Activated T-cell treated with anti-CD3 and anti-CD28 coated beads for 24 hours (primary cell): Measurements from ENCODE around the gene MIER1.
A peak's percentile ranks its signal among the peaks of the same experiment; 100 is the strongest.
"Not testable (repeated sequence)": the region's sequence is repeated elsewhere in the genome, so short reads cannot be mapped to it uniquely, and the experiment has no call there.

ENCODE experiments used
- DNase-seq: peaks from one replicate; pipeline ENCODE4 v3.0.0-alpha.2; 2020; ENCODE audit warnings: low read depth

Gene MIER1

GRCh38 chr1:66924756-66925557 is at the start of gene MIER1, which contains the start of gene DNAI4:
TSS of gene MIER1 (plus strand) at chr1:66924990. CDS start at chr1:66925029, 39 bp downstream.
TSS of gene DNAI4 (minus strand) at chr1:66924856. CDS start at chr1:66924831, 25 bp downstream.
- peak; percentile 95 for DNase-seq

GRCh38 chr1:66876664-66877063 is 48.1 kb upstream of the MIER1 start:
- no peak for DNase-seq

DNA sequence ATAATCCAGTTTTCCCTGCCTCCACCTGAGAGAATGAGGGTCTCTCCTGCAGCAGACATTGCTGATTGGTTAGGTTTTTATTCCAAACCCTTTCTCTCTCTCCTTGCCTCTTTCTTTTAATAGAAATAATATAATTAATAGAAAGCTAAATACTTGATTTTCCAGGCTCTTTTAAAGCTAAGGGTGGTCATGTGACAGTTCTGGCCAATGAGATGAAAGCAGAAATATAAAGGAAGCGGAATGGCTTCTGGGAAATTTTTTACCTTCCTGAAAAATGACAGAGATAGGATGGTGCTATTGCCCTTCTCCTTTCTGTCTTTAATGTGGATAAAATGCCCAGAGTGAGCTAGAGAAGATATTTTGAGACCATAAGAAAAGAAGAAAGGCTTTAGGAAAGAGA is 35.8 kb upstream of the MIER1 start:
- no peak for DNase-seq

DNA sequence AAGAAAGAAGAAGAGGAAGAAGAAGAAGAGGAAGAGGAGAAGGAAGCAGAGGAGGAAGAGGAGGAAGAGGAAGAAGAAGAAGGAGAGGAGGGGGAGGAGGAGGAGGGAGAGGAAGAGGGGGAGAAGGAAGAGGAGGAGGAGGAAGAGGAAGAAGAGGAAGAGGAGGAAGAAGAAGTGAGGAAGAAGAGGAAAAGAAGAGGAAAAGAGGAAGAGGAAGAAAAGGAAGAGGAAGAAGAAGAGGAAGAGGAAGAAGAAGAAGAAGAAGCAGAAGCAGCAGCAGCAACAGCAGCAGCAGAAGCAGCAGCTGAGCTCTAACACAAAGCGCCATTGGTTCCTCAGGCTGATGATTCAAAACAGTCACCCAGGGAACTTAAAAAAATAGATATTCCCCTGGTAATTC is 34.2 kb upstream of the MIER1 start:
- no peak for DNase-seq

DNA sequence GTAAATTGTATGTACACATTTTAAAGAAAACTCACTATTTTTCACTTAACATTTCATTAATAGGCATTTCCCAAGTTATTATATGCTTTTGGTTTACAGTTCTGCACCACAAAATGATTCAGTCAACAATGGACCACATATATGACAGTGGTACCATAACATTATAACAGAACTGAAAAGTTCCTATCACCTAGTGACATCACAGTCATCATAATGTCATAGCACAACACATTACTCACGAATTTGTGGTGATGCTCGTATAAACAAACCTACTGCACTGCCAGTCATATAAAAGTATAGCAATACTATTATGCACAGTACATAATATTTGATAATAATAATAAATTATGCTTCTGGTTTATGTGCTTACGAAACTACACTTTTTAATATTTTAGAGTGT is 31.1 kb upstream of the MIER1 start:
- no peak for DNase-seq

DNA sequence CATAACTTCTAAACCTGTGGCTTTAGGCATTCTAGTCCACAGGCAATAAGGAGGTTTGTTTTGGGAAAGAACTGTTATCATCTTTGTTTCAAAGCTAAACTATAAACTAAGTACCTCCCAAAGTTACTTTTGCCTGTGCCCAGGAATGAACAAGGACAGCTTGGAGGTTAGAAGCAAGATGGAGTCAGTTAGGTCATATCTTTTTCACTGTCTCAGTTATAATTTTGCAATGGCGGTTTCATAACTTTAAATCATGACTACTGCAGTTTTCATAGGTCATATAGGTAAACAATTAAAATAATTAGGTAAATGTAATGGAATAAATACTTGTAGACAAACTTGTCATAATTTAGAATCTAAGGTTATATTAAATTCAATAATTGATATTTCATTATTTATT is 9.6 kb upstream of the MIER1 start:
- not testable (repeated sequence) for DNase-seq

- DNase-seq: no peak
Measured at GRCh38 chr1:66916320-66916719, 8.5 kb upstream of the MIER1 start.

GRCh38 chr1:66917476-66917875 is 7.3 kb upstream of the MIER1 start:
- no peak for DNase-seq

GRCh38 chr1:66919063-66919462 is 5.7 kb upstream of the MIER1 start:
- DNase-seq: no peak

DNA sequence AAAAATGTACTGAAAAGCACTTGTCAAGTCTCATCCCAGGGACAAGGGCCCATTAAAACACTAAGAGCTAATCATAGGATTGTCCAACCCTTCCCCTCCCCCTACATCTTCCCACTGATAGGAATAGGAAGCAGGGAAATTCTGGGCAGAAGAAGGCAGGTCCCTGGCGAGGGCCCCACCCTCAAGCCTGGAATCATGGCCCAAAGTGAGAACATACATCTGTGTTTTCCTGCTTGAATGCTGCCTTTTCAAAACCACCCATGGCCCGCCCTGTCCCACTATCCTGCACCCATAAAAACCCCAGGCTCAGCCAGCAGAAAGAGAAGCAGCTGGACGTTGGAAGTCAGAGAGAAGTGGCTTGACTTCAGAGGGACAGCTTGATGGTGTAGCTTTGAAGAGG is 5.0 kb upstream of the MIER1 start:
- no peak for DNase-seq

DNA sequence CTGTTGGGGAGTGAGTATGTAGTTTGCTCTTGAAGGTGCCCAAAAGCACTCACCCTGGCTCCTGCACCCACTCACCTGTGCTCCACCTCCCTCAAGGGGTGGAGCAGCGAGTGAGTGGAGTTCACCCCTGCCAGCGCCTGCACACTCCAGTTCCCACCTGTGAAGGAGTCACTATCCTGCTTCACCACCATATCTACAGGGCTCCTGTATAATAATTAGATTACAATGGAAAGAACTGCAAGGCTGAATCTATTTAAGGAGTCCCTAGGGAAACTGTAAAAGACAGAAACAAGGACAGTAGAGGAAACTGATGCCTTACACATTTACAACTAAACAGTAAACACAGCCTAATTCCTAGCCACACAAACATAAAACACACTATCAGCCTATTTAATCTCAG is 4.2 kb upstream of the MIER1 start:
- no peak for DNase-seq

DNA sequence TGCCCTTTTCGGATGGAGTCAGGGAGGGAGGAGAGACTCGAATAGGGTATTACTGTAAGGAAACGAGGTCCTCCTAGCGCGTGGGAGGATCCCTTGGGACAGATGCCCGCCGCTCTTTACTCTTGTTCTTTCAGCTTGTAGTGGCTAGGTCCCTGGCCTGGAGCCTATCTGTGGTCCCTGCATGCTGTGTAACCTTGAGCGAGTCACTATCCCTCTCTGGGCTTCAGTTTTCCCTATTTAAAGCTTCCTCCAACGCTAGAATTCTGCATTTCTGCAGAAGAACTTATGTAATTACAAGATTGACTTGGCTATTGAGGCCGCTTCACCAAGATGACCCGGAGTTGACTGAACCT is 744 bp downstream of the MIER1 start:
- no peak for DNase-seq

DNA sequence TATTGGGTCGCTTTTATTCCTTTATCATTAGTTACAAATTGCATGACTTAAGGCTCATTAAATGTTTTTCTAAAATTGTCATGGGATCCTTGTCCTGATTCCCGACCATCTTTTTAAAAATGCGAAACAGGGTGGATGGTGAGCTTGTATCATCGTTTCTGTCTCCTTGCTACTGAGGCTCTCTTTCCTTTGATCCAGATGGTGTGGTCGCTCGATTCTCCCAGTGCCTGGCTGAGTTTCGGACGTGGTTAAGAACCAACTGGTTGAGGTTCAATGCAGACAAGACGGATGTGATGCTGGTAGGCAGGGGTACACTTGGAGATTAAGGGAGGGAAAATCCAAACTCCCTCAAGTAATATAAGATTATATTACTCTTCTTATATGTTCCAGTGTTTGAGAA is 1.2 kb downstream of the MIER1 start:
- no peak for DNase-seq

GRCh38 chr1:66927528-66927927 is 2.7 kb downstream of the MIER1 start:
- DNase-seq: no peak

GRCh38 chr1:66929146-66929688 is 4.4 kb downstream of the MIER1 start:
- DNase-seq: no peak

DNA sequence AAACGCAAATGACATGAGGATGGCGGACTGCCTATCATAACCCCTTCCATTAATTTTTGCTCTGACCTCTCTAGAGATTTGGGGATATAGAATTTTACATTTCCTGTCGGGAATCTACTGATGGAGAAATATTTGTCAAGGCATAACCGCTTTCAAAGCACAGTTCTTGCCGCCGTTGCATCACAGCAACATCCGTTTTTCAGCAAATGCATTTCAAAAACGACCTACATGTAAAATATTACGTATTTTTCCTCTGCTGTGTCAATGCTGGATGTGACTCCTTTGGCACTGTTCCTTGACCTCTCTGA is 4.9 kb downstream of the MIER1 start:
- no peak for DNase-seq

DNA sequence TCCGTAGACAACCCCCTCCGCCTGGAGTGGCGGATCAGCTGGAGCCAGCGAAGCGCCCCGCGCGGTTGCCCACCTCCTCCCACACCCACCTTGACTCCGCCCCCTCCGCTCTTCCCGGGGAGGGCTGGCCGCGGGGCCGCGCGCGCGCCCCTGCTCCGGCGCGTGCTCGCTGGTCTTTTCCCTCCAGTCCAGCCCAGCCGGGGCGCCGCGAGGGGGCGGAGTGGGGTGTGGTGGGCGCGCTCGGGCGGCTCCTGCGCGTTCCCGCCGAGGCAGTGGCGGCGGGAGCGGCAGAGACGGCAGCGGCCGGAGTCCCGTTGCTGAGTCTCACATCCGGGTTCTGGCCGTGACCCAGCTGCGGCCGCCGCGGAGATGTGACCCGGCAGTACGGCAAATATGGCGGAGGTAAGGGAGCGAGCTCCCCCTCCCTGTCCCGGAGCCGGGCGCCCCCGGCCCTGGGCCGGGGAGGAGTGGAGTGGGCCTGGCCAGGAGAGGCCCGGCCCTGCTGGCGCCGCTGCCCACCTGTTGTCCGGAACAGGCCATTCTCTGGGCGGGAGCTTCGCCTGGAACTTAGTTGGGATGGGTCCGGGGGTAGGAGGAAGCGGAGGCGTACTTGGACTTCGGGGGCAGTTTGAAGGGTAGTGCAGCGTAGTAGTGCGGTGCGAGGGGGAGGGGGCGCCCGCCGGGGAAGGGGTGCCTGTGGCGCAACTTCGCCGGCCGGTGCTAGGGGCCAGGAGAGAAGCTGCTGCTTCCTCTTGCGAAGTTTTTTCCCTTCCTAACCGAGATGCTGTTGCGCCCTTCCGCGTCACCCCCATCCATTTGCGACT is 5.4 kb downstream of the MIER1 start:
- peak; percentile 90 for DNase-seq

DNA sequence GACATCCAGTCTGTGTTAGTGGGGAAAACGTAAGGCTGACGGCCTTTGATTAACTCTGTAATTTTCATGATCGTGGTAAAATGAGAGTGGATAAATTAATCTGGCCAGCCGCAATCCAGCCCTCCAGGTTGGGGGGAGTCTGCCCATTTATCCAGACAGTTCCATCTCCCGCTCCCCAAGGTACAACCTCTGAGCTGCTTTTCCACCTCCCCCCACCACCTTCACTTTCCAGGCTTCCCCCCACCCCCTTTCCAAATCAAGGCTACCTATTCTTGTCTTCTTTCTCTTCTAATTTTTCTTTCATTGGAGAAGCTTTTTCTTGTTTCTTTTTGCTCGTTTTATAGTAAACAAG is 6.0 kb downstream of the MIER1 start:
- DNase-seq: no peak

GRCh38 chr1:66931590-66931989 is 6.8 kb downstream of the MIER1 start:
- no peak for DNase-seq

DNA sequence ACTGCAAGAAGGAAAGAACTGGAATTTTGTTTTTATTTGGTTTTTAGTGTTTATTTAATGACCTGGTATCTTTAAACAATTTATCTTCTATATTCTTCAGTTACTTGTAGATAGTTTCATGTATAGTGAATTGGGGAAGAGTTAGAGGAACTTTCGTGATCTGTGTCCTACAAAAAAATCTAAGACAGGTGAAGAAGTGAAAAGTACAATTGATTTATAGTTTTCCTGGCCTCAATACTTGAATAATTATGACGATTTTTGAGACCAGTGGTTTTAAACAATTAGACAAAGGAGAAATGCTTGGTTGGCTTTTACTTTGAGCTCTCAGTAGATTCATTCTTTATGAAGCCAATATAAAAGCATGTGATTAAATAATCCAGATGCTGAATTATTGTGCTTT is 7.5 kb downstream of the MIER1 start:
- no peak for DNase-seq

DNA sequence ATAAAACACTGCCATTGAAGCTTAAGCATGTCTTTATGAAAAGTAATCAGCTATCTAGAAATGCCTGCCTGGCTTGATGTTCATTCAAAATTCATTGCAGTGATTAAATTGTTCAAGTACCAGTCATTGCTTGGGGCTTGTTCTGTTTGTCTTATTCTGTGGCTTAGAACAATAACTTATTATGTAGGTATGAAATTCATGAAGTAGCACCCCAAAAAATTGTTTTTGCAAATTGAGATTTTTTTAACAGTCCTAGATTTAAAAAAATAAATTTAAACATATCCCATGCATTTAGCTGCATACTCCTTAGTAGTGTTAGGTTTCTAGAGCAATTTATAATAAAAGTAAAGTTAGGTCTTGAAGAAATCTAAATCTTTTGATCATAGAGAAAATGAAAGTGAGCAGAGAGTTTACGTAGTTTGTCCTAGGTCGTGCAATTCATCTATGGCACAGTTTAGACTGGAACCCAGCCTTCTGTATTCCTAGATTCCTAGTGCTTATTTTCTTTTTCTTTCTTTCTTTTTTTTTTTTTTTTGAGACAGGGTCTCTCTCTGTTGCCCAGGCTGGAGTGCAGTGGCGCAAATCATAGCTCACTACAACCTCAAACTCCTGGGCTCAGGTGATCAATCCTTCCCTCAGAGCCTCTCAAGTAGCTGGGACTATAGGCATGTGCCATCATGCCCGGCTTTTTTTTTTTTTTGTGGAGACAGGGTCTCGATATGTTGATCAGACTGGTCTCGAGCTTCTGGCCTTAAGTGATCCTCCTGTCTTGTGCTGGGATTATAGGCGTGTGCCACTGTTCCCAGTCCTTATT is 9.3 kb downstream of the MIER1 start:
- DNase-seq: no peak

GRCh38 chr1:66937529-66938234 is 12.9 kb downstream of the MIER1 start:
- DNase-seq: no peak
